Astrocyte (in vitro differentiated cells and primary cell): Measurements from ENCODE around the gene WDR7. TPM values are rescaled to one million over a fixed set of nuclear protein-coding genes. Genes with fewer than 3 reads are reported as not detected.

Experiments used
- DNase-seq: peaks from one replicate; pipeline ENCODE4 v3.0.0-alpha.2; 2010; ENCODE audit warnings: low read depth
- FAIRE-seq: peaks from 2 replicates; lab custom pipeline; 2011; peaks lifted over from hg19 to GRCh38; lab: Jason Lieb, UNC
- H2AFZ ChIP-seq: 2 replicates; pipeline ENCODE4 v1.6.0; 2012; ENCODE audit warnings: low read depth, low read length, inconsistent platforms
- H3K27ac ChIP-seq: 2 replicates; pipeline ENCODE4 v1.5.1; 2011; ENCODE audit warnings: low read depth, low read length, inconsistent platforms
- H3K27me3 ChIP-seq: 2 replicates; pipeline ENCODE4 v1.6.0; 2011; ENCODE audit warnings: low read length, inconsistent platforms; ENCODE audit not compliant: insufficient read depth
- H3K36me3 ChIP-seq: 2 replicates; pipeline ENCODE4 v1.5.1; 2011; ENCODE audit warnings: low read length, inconsistent platforms; ENCODE audit not compliant: insufficient read depth
- H3K4me1 ChIP-seq: 2 replicates; pipeline ENCODE4 v1.5.1; 2011; ENCODE audit warnings: low read length, inconsistent platforms; ENCODE audit not compliant: insufficient read depth
- H3K4me2 ChIP-seq: 2 replicates; pipeline ENCODE4 v1.6.0; 2012; ENCODE audit warnings: low read length, inconsistent platforms
- H3K4me3 ChIP-seq: 2 replicates; pipeline ENCODE4 v1.5.1; 2011; ENCODE audit warnings: low read depth, mild to moderate bottlenecking, low read length, inconsistent platforms; ENCODE audit not compliant: insufficient read depth
- H3K79me2 ChIP-seq: 2 replicates; pipeline ENCODE4 v1.6.0; 2012; ENCODE audit warnings: mild to moderate bottlenecking, low read length, inconsistent platforms; ENCODE audit not compliant: insufficient read depth
- H3K9ac ChIP-seq: 2 replicates; pipeline ENCODE4 v1.6.0; 2012; ENCODE audit warnings: mild to moderate bottlenecking, low read length, inconsistent platforms
- H3K9me3 ChIP-seq: 2 replicates; pipeline ENCODE4 v1.5.1; 2012; ENCODE audit warnings: low read depth, mild to moderate bottlenecking, low read length, inconsistent platforms; ENCODE audit not compliant: insufficient read depth
- H4K20me1 ChIP-seq: 2 replicates; pipeline ENCODE4 v1.6.0; 2012; ENCODE audit warnings: low read length, inconsistent platforms; ENCODE audit not compliant: insufficient read depth
- H3K27ac Mint-ChIP-seq: one replicate; pipeline ENCODE4 v1.8.0; 2021; ENCODE audit warnings: mild to moderate bottlenecking, mixed read lengths; ENCODE audit not compliant: unreplicated experiment
- H3K27me3 Mint-ChIP-seq: one replicate; pipeline ENCODE4 v1.8.0; 2021; ENCODE audit warnings: low read depth, mixed read lengths; ENCODE audit not compliant: unreplicated experiment
- H3K36me3 Mint-ChIP-seq: one replicate; pipeline ENCODE4 v1.8.0; 2021; ENCODE audit warnings: low read depth, mixed read lengths; ENCODE audit not compliant: unreplicated experiment
- H3K4me1 Mint-ChIP-seq: one replicate; pipeline ENCODE4 v1.8.0; 2021; ENCODE audit warnings: low read depth, mixed read lengths; ENCODE audit not compliant: unreplicated experiment
- H3K4me3 Mint-ChIP-seq: one replicate; pipeline ENCODE4 v1.8.0; 2021; ENCODE audit warnings: mild to moderate bottlenecking, moderate library complexity, mixed read lengths; ENCODE audit not compliant: unreplicated experiment
- H3K9me3 Mint-ChIP-seq: one replicate; pipeline ENCODE4 v1.8.0; 2021; ENCODE audit warnings: mild to moderate bottlenecking, mixed read lengths; ENCODE audit not compliant: unreplicated experiment
- EZH2 ChIP-seq: IDR thresholded peaks from 2 replicates; pipeline ENCODE4 v1.6.1; 2012; ENCODE audit warnings: mild to moderate bottlenecking, low read length, inconsistent platforms; ENCODE audit not compliant: insufficient read depth
- total RNA-seq: library from RNA; stranded (reverse); gene quantifications from 2 replicates; pipeline ENCODE4 v1.2.1, GENCODE V29; 2021
- TF ChIP-seq, protein P1 (sequence below): IDR thresholded peaks from 2 replicates; pipeline ENCODE4 v1.5.1; 2011; ENCODE audit warnings: low read depth, mild to moderate bottlenecking, inconsistent platforms, low read length, moderate library complexity; ENCODE audit not compliant: insufficient read depth

Gene WDR7
- total RNA-seq, 1 donor from 2014 or later: 16.9 TPM

DNA sequence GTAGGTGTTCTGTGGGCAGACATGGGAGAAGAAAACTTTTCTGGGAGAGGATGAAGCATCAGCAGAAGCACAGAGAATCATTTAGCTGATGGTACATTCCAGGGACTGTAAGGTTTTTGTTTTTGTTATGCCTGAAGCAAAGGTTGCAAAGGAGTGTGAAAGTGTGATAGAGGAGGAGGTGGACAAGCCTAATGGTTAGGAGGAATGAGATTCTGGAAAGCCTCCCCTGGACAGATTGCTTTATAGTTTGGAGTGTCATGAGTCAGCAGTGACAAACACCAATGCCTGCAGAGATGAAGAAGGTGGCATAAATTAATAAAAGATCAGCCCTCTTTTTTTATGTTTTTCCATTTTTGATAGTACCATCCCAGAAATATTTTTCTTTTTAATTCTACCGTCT is 324.1 kb downstream of the WDR7 start:
- no peak for TF ChIP-seq EZH2
- TF ChIP-seq, protein P1, sequence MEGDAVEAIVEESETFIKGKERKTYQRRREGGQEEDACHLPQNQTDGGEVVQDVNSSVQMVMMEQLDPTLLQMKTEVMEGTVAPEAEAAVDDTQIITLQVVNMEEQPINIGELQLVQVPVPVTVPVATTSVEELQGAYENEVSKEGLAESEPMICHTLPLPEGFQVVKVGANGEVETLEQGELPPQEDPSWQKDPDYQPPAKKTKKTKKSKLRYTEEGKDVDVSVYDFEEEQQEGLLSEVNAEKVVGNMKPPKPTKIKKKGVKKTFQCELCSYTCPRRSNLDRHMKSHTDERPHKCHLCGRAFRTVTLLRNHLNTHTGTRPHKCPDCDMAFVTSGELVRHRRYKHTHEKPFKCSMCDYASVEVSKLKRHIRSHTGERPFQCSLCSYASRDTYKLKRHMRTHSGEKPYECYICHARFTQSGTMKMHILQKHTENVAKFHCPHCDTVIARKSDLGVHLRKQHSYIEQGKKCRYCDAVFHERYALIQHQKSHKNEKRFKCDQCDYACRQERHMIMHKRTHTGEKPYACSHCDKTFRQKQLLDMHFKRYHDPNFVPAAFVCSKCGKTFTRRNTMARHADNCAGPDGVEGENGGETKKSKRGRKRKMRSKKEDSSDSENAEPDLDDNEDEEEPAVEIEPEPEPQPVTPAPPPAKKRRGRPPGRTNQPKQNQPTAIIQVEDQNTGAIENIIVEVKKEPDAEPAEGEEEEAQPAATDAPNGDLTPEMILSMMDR: no peak
- no peaks in the 10 kb centered on the region for H4K20me1 ChIP-seq
- FAIRE-seq (no peak), DNase-seq (no peak)
- no peaks in the 10 kb centered on the region for H3K79me2 ChIP-seq
- no peaks in the 10 kb centered on the region for H3K27me3 Mint-ChIP-seq
- no peak overlapping the region for H3K27ac Mint-ChIP-seq
- H3K36me3 Mint-ChIP-seq: no peaks in the 10 kb centered on the region
- no peak overlapping the region for H3K9ac ChIP-seq
- H3K4me1 ChIP-seq: no peaks in the 10 kb centered on the region
- H3K9me3 ChIP-seq: no peaks in the 10 kb centered on the region
- H3K4me1 Mint-ChIP-seq: no peaks in the 10 kb centered on the region
- no peak overlapping the region for H3K4me3 ChIP-seq
- no peaks in the 10 kb centered on the region for H3K36me3 ChIP-seq
- no peak overlapping the region for H3K4me2 ChIP-seq
- H3K9me3 Mint-ChIP-seq: peaks cover under 1% of the 10 kb centered on the region
- no peak overlapping the region for H2AFZ ChIP-seq
- H3K4me3 Mint-ChIP-seq: no peak overlapping the region
- no peak overlapping the region for H3K27ac ChIP-seq
- H3K27me3 ChIP-seq: no peaks in the 10 kb centered on the region

DNA sequence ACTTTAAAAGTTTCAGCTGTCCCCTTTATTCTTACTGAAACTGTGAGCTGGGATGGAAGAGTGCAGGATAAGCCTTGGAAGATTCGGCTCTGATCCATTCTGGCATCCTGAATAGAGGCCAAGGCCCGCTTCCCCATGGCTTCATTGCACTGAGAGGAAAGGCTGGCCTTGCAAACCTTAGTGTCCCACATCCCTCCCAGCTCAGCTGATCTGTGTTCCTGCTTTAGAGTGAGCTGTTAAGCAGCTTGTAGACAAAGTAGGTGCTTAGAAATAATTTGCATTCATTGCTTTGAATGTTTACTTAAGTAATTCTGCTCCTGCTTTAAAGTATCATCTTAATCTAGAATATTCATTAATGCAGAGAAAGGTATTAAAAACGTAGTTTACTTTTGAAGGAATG is 326.1 kb downstream of the WDR7 start:
- FAIRE-seq (no peak), DNase-seq (no peak)
- no peak overlapping the region for H3K4me3 ChIP-seq
- H3K79me2 ChIP-seq: no peaks in the 10 kb centered on the region
- H3K27me3 ChIP-seq: no peaks in the 10 kb centered on the region
- TF ChIP-seq, protein P1: no peak
- TF ChIP-seq EZH2: no peak
- no peaks in the 10 kb centered on the region for H4K20me1 ChIP-seq
- no peaks in the 10 kb centered on the region for H3K36me3 ChIP-seq
- no peak overlapping the region for H3K4me2 ChIP-seq
- H3K9me3 Mint-ChIP-seq: peaks cover 3% of the 10 kb centered on the region
- no peak overlapping the region for H3K27ac ChIP-seq
- no peaks in the 10 kb centered on the region for H3K36me3 Mint-ChIP-seq
- H3K9me3 ChIP-seq: no peaks in the 10 kb centered on the region
- H3K9ac ChIP-seq: no peak overlapping the region
- H3K4me1 ChIP-seq: no peaks in the 10 kb centered on the region
- H3K27me3 Mint-ChIP-seq: no peaks in the 10 kb centered on the region
- no peak overlapping the region for H3K4me3 Mint-ChIP-seq
- no peak overlapping the region for H2AFZ ChIP-seq
- H3K4me1 Mint-ChIP-seq: no peaks in the 10 kb centered on the region
- H3K27ac Mint-ChIP-seq: no peak overlapping the region

DNA sequence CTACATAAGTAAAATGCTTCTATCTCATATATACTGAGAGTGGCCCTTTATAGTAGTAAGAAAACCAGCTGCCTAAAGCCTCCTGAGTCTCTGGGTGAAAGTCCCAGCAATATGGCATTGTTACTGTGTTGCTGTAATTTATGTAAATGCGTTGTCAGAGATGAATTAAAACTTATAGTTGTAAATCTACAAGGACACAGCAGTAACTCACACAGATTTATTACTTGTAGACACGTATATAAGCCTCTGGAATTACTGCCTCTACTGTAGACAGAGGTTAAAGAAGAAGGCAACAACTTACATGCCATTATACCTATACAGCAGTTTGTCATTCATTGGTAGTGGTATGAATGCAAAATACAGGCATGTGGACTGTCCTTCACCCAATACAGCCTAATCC is 326.6 kb downstream of the WDR7 start:
- Mint-ChIP-seq H3K4me1 (no peaks in the 10 kb centered on the region), H3K27ac (no peak overlapping the region), H3K4me3 (no peak overlapping the region), H3K27me3 (no peaks in the 10 kb centered on the region), H3K9me3 (peaks cover 3% of the 10 kb centered on the region), H3K36me3 (no peaks in the 10 kb centered on the region)
- Histone ChIP-seq H3K9ac (no peak overlapping the region), H3K79me2 (no peaks in the 10 kb centered on the region), H3K4me1 (no peaks in the 10 kb centered on the region), H3K27me3 (no peaks in the 10 kb centered on the region), H3K27ac (no peak overlapping the region), H2AFZ (no peak overlapping the region), H3K36me3 (no peaks in the 10 kb centered on the region), H3K4me3 (no peak overlapping the region), H3K4me2 (no peak overlapping the region), H4K20me1 (no peaks in the 10 kb centered on the region), H3K9me3 (no peaks in the 10 kb centered on the region)
- TF ChIP-seq EZH2: no peak
- TF ChIP-seq, protein P1: no peak
- no peak for DNase-seq
- no peak for FAIRE-seq
